Ascending aorta (tissue), 2 donors: ENCODE measurements around the gene RNF17. TPM values are rescaled to one million over a fixed set of nuclear protein-coding genes. Genes with fewer than 3 reads are reported as not detected.
A peak's percentile ranks its signal among the peaks of the same experiment; 100 is the strongest.

Source experiments
- DNase-seq, 2 donors: peaks; one replicate each; pipeline ENCODE4 v3.0.0-alpha.2; 2019; ENCODE audit warnings: low spot score in 2 of 2
- H3K27ac ChIP-seq, 2 donors: fragments of 200-600 bp; sonication (generic); one replicate each; pipeline ENCODE4 v1.5.1; 2016 to 2017; ENCODE audit warnings: mild to moderate bottlenecking in 1 of 2
- H3K27me3 ChIP-seq: fragments of 200-600 bp; sonication (generic); one replicate; pipeline ENCODE4 v1.5.1; 2017
- H3K36me3 ChIP-seq, 2 donors: fragments of 200-600 bp; sonication (generic); one replicate each; pipeline ENCODE4 v1.5.1; 2016
- H3K4me1 ChIP-seq, 2 donors: fragments of 200-600 bp; sonication (generic); one replicate each; pipeline ENCODE4 v1.5.1; 2016 to 2017; ENCODE audit warnings: mild to moderate bottlenecking in 1 of 2
- H3K4me3 ChIP-seq, 2 donors: fragments of 200-600 bp; sonication (generic); one replicate each; pipeline ENCODE4 v1.5.1; 2016 to 2017; ENCODE audit warnings: mild to moderate bottlenecking in 1 of 2
- H3K9me3 ChIP-seq, 2 donors: fragments of 200-600 bp; sonication (generic); one replicate each; pipeline ENCODE4 v1.5.1; 2016
- intact Hi-C: fragments of 100-400 bp; cut with DNase I; formaldehyde crosslinking; loops from one replicate; pipeline ENCODE4 v1.15.1; 2023
- total RNA-seq: library from RNA; depleted of rRNA; stranded (reverse); fragments of >200 nt; gene quantifications from one replicate; pipeline ENCODE4 v1.1.0, GENCODE V29; 2016
- TF ChIP-seq, protein P1 (sequence below), 3 experiments: fragments of 200-600 bp in 2 of 3; fragments of 450-650 bp in 1 of 3; sonication (generic) in 2 of 3; IDR thresholded peaks; one replicate each; pipeline ENCODE4 v1.5.1; 2016 to 2019; ENCODE audit warnings: antibody characterized with exemption in 3 of 3, mild to moderate bottlenecking in 1 of 3, moderate library complexity in 1 of 3

The RNF17 gene
- total RNA-seq, 1 donor from 2014 or later, result not detected

DNA sequence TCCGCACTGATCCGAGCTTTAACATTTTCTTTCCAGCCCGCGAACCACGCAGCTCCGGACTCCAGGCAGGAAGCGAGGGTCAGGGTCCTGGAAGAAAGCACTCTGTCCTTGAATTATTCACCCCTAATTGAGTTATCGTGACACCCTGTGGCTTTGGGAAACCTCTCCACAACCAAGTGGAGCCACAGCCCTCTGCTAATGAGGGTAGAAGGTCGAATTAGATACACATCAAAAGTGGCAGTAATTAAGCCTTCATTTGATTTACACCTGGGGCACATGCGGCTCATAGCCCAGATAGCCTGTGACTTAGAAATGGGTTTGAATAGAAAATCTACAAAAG is 15.9 kb upstream of the RNF17 start:
- Histone ChIP-seq H3K9me3 (no peaks in the 10 kb centered on the region), H3K27me3 (no peaks in the 10 kb centered on the region), H3K4me3 (peak overlapping the region; percentile 38 to 58), H3K27ac (no peak overlapping the region), H3K4me1 (peaks cover 0 to 7% of the 10 kb centered on the region in 2 donors), H3K36me3 (no peaks in the 10 kb centered on the region)
- TF ChIP-seq, protein P1, sequence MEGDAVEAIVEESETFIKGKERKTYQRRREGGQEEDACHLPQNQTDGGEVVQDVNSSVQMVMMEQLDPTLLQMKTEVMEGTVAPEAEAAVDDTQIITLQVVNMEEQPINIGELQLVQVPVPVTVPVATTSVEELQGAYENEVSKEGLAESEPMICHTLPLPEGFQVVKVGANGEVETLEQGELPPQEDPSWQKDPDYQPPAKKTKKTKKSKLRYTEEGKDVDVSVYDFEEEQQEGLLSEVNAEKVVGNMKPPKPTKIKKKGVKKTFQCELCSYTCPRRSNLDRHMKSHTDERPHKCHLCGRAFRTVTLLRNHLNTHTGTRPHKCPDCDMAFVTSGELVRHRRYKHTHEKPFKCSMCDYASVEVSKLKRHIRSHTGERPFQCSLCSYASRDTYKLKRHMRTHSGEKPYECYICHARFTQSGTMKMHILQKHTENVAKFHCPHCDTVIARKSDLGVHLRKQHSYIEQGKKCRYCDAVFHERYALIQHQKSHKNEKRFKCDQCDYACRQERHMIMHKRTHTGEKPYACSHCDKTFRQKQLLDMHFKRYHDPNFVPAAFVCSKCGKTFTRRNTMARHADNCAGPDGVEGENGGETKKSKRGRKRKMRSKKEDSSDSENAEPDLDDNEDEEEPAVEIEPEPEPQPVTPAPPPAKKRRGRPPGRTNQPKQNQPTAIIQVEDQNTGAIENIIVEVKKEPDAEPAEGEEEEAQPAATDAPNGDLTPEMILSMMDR (IDR thresholded peaks at IDR 0.05), result no peak
- no peak for DNase-seq
- intact Hi-C loops, result no loop called here

DNA sequence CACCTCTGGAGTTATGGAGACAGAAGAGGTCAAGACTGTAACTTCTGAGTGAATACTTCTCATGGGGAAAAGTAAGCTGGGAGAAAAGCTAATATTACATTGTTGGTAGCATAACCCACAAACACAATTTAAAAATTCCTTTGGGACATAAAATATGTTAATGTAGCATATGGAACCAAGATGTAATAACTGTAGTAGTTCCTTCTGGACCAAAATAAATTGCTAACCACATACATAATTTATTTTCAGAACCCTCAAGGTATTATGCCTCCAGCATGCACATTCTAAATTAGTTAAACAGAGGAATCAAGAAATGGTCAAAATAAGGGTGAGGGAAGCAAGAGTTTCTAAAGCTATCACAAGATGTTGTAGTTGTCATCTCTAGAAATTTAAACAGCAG is 4.8 kb upstream of the RNF17 start:
- no peak overlapping the region for H3K27ac ChIP-seq
- no peaks in the 10 kb centered on the region for H3K27me3 ChIP-seq
- DNase-seq, result no peak
- no peak overlapping the region for H3K4me3 ChIP-seq
- no peaks in the 10 kb centered on the region for H3K36me3 ChIP-seq
- H3K9me3 ChIP-seq, result no peaks in the 10 kb centered on the region
- TF ChIP-seq, protein P1 (IDR thresholded peaks at IDR 0.05), result no peak
- no peaks in the 10 kb centered on the region for H3K4me1 ChIP-seq
- intact Hi-C loops, result no loop called here

DNA sequence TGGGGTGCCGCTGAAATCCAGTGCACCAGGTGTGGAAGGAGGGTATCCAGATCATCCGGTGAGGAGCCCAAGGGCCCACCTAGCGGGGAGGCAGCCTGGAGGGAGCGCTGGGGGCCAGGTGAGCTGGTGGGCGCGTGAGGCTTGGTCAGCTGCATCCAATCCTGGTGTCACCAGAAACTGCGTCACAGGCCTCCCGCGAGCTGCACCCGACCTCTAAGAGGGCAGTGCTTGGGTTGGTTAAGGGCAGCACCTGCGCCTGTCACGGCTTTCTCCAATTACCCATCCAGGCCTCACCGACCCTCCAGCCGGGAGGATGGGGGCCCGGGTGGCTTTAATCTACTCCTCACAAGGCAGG is 284 bp downstream of the RNF17 start:
- Histone ChIP-seq H3K27me3 (no peaks in the 10 kb centered on the region), H3K9me3 (no peaks in the 10 kb centered on the region), H3K27ac (no peak overlapping the region), H3K4me1 (no peaks in the 10 kb centered on the region), H3K4me3 (no peak overlapping the region), H3K36me3 (no peaks in the 10 kb centered on the region)
- TF ChIP-seq, protein P1 (IDR thresholded peaks at IDR 0.05), result no peak
- no peak for DNase-seq
- intact Hi-C loops, result no loop called here

DNA sequence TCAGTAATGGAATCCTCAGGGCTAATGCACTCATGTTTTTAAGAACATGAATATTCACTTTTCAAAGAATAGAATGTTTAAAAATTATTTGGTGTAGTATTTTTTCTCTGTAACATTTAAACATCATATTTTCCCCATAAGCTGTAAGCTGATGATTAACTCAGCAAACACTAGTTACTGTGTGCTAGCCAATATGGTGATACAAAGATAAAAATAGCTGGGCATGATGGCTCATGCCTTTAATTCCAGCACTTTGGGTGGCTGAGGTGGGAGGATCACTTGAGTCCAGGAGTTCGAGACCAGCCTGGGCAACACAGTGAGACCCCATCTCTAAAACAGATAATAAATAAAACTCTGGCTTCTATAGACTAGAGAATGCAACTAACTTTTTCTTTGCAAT is 13.2 kb downstream of the RNF17 start:
- H3K4me1 ChIP-seq, result no peaks in the 10 kb centered on the region
- intact Hi-C loops, result no loop called here
- no peak for DNase-seq
- TF ChIP-seq, protein P1 (IDR thresholded peaks at IDR 0.05), result no peak
- no peak overlapping the region for H3K27ac ChIP-seq
- H3K27me3 ChIP-seq, result no peaks in the 10 kb centered on the region
- H3K36me3 ChIP-seq, result no peaks in the 10 kb centered on the region
- no peaks in the 10 kb centered on the region for H3K9me3 ChIP-seq
- H3K4me3 ChIP-seq, result no peak overlapping the region

DNA sequence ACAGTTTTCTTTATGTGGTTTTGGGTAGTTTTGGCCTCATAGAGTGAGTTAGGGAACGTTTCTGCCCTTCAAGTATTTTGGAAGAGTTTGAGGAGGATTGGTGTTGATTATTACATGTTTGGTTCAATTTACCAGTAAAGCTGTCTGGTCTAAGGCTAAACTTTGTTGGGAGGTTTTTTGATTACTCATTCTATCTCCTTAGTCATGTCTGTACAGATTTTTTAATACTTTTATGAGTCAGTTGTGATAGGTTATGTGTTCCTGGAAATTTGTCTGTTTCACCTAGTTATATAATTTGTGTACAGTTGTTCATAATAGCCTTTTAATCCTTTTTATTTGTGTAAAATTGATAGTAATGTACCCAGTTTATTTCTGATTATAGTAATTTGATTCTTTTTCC is 20.4 kb downstream of the RNF17 start:
- Histone ChIP-seq H3K4me3 (no peak overlapping the region), H3K36me3 (no peaks in the 10 kb centered on the region), H3K27ac (no peak overlapping the region), H3K27me3 (no peaks in the 10 kb centered on the region), H3K4me1 (no peaks in the 10 kb centered on the region), H3K9me3 (peaks cover 0 to 11% of the 10 kb centered on the region in 2 donors)
- no peak for DNase-seq
- TF ChIP-seq, protein P1 (IDR thresholded peaks at IDR 0.05), result no peak
- intact Hi-C loops, result no loop called here

DNA sequence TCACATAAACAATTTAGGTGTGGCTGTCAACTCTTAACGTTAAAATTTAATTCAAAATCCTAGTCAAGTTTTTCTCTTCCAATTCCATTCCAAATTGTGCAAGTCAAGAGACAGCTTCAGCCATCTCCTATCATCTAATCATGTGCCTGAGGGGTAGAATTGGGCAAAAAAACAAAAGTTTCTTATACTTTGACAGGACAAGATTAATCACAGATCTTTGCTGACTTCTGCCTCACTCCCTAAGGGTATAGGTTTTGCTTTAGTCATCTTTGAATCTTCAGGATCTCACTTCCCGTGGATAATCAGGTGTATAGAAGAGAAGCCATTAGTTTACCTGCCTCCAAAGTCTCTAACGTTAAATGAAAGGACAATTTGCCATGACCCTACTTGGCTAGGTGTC is 24.6 kb downstream of the RNF17 start:
- Histone ChIP-seq H3K27ac (no peak overlapping the region), H3K9me3 (peaks cover 0 to 11% of the 10 kb centered on the region in 2 donors), H3K4me1 (no peaks in the 10 kb centered on the region), H3K36me3 (no peaks in the 10 kb centered on the region), H3K27me3 (no peaks in the 10 kb centered on the region), H3K4me3 (no peak overlapping the region)
- no peak for DNase-seq
- TF ChIP-seq, protein P1 (IDR thresholded peaks at IDR 0.05), result no peak
- intact Hi-C loops, result no loop called here
